Transverse colon (tissue), 4 donors: Measurements from ENCODE around the gene DPEP2.

Experiments
- CTCF ChIP-seq, 5 experiments: fragments of 200-600 bp in 3 of 5; fragments of 450-650 bp in 2 of 5; sonication (generic) in 3 of 5; IDR thresholded peaks; 1 replicate in 2 of 5; 2 replicates in 3 of 5; pipeline ENCODE4 v1.5.1; 2016 to 2017; ENCODE audit warnings: antibody characterized with exemption in 5 of 5, inconsistent platforms in 3 of 5, mild to moderate bottlenecking in 2 of 5, moderate library complexity in 1 of 5
- EP300 ChIP-seq: sonication (generic); formaldehyde crosslinking; IDR thresholded peaks from one replicate; pipeline ENCODE4 v1.6.1; 2017; ENCODE audit warnings: antibody characterized with exemption, low read depth
- POLR2A ChIP-seq: fragments of 450-650 bp; IDR thresholded peaks from one replicate; pipeline ENCODE4 v1.6.1; 2016; ENCODE audit warnings: antibody characterized with exemption, mild to moderate bottlenecking, moderate library complexity
- POLR2AphosphoS5 ChIP-seq, 3 donors: sonication (generic); formaldehyde crosslinking; IDR thresholded peaks; one replicate each; pipeline ENCODE4 v1.6.1; 2016; ENCODE audit warnings: antibody characterized with exemption in 3 of 3

DNA sequence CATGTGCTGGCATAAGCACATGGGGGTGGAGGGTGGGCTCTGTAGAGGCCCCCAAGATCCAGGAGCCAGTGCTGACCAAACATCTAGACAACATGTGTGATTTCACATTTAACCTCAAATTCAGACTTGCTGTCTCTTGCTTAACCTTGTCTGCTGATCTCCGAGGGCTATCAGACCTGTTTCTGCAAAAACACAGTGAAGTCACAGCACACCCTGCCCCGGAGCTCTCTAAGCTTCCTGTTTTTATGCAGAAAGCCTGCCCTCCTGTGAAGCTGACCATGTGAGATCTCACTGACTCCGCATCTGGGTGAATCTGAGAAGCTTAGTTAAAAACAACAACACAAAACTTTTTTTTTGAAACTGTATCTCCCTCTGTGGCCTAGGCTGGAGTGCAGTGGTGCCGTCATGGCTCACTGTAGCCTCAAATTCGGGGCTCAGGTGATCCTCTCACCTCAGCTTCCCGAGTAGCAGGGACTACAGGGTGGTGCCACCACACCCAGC lies 6.6 kb upstream of the DPEP2 start:
- TF ChIP-seq CTCF (IDR thresholded peaks at IDR 0.05), result no peak
- TF ChIP-seq EP300, result no peak
- no peak for TF ChIP-seq POLR2A
- no peak for TF ChIP-seq POLR2AphosphoS5 (IDR thresholded peaks at IDR 0.05)
